ENCODE results near the gene NCAM1. TPM values are rescaled to one million over a fixed set of nuclear protein-coding genes. Genes with fewer than 3 reads are reported as not detected.

NCAM1 gene
- total RNA-seq, 1 experiment from 2014 or later = 0.33 TPM

DNA sequence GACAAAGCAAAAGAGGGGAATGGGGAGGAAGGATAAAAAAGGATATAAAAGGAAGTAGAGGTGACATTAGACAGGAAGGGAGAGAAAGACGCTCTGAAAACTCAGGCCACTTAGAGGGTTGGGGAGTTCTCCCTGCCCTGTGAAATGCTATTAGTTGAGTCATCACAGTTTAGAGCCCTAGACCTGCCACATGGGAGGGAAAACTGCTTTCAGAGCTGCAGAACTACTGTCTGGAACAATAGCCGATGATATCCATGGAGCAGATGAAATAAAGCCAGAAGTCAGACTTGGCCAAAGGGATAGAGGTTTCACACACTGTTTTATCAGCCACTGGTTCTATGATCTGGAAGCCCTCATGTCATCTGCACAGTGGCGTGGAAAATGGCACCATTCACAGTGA lies 157.9 kb downstream of the NCAM1 start:
- no peak overlapping the region for H2AFZ ChIP-seq
- no peak overlapping the region for H3K4me3 ChIP-seq
- peaks cover 11% of the 10 kb centered on the region; the same call in 1 of the 2 replicates for H3K27me3 ChIP-seq (ENCODE audit: insufficient read depth, low read depth)
- no peak overlapping the region for H3K4me2 ChIP-seq
- H3F3A ChIP-seq (ENCODE audit: insufficient read depth, low read depth) = no peaks in the 10 kb centered on the region
- CTCF ChIA-PET = no interaction called here
- no peak overlapping the region for H3K27ac ChIP-seq
- no peaks in the 10 kb centered on the region for H3K9me2 ChIP-seq (ENCODE audit: insufficient read depth)
- no peaks in the 10 kb centered on the region for H3K79me2 ChIP-seq (ENCODE audit: low read depth)
- intact Hi-C loops (cut with micrococcal nuclease; ENCODE audit: unreplicated experiment) = no loop called here
- BruUV-seq (replicated peaks) = no TSS peak
- no peak for DNase-seq
- no peaks in the 10 kb centered on the region for H4K20me1 ChIP-seq (ENCODE audit: insufficient read depth)
- H3K4me1 ChIP-seq (replicated peaks; ENCODE audit: insufficient read depth) = no peaks in the 10 kb centered on the region
- H3K36me3 ChIP-seq (ENCODE audit: low read depth) = no peaks in the 10 kb centered on the region
- POLR2A ChIA-PET (ENCODE audit: unreplicated experiment) = no interaction called here
- no peak for TF ChIP-seq CTCF (conservative IDR thresholded peaks at IDR 0.05)
- TF ChIP-seq EZH2 (IDR thresholded peaks at IDR 0.05; ENCODE audit: low read depth) = no peak
- H3K9me3 ChIP-seq (ENCODE audit: insufficient read depth, low read depth) = no peaks in the 10 kb centered on the region

- no TSS peak for BruUV-seq (replicated peaks)
- no peaks in the 10 kb centered on the region for H3F3A ChIP-seq (ENCODE audit: insufficient read depth, low read depth)
- CTCF ChIA-PET = no interaction called here
- H3K4me1 ChIP-seq (replicated peaks; ENCODE audit: insufficient read depth) = no peaks in the 10 kb centered on the region
- TF ChIP-seq CTCF (conservative IDR thresholded peaks at IDR 0.05) (no peak), EZH2 (IDR thresholded peaks at IDR 0.05; ENCODE audit: low read depth) (no peak)
- peaks cover 15% of the 10 kb centered on the region; the same call in 1 of the 2 replicates for H3K27me3 ChIP-seq (ENCODE audit: insufficient read depth, low read depth)
- H3K9me2 ChIP-seq (ENCODE audit: insufficient read depth) = no peaks in the 10 kb centered on the region
- no peaks in the 10 kb centered on the region for H3K79me2 ChIP-seq (ENCODE audit: low read depth)
- H3K4me2 ChIP-seq = no peak overlapping the region
- POLR2A ChIA-PET (ENCODE audit: unreplicated experiment) = no interaction called here
- H3K36me3 ChIP-seq (ENCODE audit: low read depth) = no peaks in the 10 kb centered on the region
- no peaks in the 10 kb centered on the region for H3K9me3 ChIP-seq (ENCODE audit: insufficient read depth, low read depth)
- DNase-seq = no peak
- no peak overlapping the region for H3K4me3 ChIP-seq
- H2AFZ ChIP-seq = no peak overlapping the region
- H4K20me1 ChIP-seq (ENCODE audit: insufficient read depth) = no peaks in the 10 kb centered on the region
- intact Hi-C loops (cut with micrococcal nuclease; ENCODE audit: unreplicated experiment) = no loop called here
- H3K27ac ChIP-seq = no peak overlapping the region
Observed at GRCh38 chr11:113119966-113120736, 158.9 kb downstream of the NCAM1 start.

- no peaks in the 10 kb centered on the region for H3K4me1 ChIP-seq (replicated peaks; ENCODE audit: insufficient read depth)
- no peak overlapping the region for H2AFZ ChIP-seq
- H3K4me2 ChIP-seq = no peak overlapping the region
- no peaks in the 10 kb centered on the region for H3K79me2 ChIP-seq (ENCODE audit: low read depth)
- no peak for DNase-seq
- no peak overlapping the region for H3K4me3 ChIP-seq
- BruUV-seq (replicated peaks) = no TSS peak
- TF ChIP-seq CTCF (conservative IDR thresholded peaks at IDR 0.05) (no peak), EZH2 (IDR thresholded peaks at IDR 0.05; ENCODE audit: low read depth) (no peak)
- no peaks in the 10 kb centered on the region for H3K9me2 ChIP-seq (ENCODE audit: insufficient read depth)
- intact Hi-C loops (cut with micrococcal nuclease; ENCODE audit: unreplicated experiment) = no loop called here
- H3K27me3 ChIP-seq (ENCODE audit: insufficient read depth, low read depth) = peaks cover 15% of the 10 kb centered on the region; the same call in 1 of the 2 replicates
- H3K9me3 ChIP-seq (ENCODE audit: insufficient read depth, low read depth) = no peaks in the 10 kb centered on the region
- no peak overlapping the region for H3K27ac ChIP-seq
- CTCF ChIA-PET = no interaction called here
- H3K36me3 ChIP-seq (ENCODE audit: low read depth) = no peaks in the 10 kb centered on the region
- no peaks in the 10 kb centered on the region for H3F3A ChIP-seq (ENCODE audit: insufficient read depth, low read depth)
- POLR2A ChIA-PET (ENCODE audit: unreplicated experiment) = no interaction called here
- H4K20me1 ChIP-seq (ENCODE audit: insufficient read depth) = no peaks in the 10 kb centered on the region
Observed at GRCh38 chr11:113121746-113122145, 160.5 kb downstream of the NCAM1 start.
